Hepatocyte (in vitro differentiated cells): Measurements from ENCODE around the gene PKNOX1.
"Not testable (repeated sequence)": the region's sequence is repeated elsewhere in the genome, so short reads cannot be mapped to it uniquely, and the experiment has no call there.

Experiments used
- CTCF ChIP-seq: fragments of 200-600 bp; sonication (generic); IDR thresholded peaks from 2 replicates; pipeline ENCODE4 v1.5.1; 2016; ENCODE audit warnings: antibody characterized with exemption, mild to moderate bottlenecking; ENCODE audit not compliant: poor library complexity
- EZH2 ChIP-seq: fragments of 200-600 bp; sonication (generic); IDR thresholded peaks from 2 replicates; pipeline ENCODE4 v1.6.1; 2016; ENCODE audit warnings: antibody characterized with exemption, mild to moderate bottlenecking, borderline replicate concordance

DNA sequence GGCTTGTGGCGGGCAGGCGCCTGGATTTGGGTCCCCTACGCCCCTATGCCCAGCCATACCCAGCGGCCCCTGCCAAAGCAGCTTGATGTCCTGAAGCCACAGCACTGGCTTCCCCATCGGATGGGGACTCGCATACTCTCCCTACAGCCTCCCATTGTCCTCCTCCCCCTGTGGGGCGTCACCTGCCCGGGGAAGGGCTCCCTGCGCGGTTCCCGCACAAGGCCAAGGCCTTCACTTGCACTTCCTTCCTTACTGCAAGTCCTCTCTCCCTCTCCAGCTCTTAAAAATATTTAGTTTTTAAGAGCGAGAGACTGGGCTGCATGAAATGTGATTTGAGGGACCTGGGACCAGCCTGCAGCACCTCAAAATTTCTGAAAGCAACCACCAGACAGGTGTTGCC lies 92.3 kb downstream of the PKNOX1 start:
- not testable (repeated sequence) for TF ChIP-seq CTCF, EZH2
